K562 (cell line): ENCODE results near the gene EVPL. TPM values are rescaled to one million over a fixed set of nuclear protein-coding genes. Genes with fewer than 3 reads are reported as not detected.
A peak's percentile ranks its signal among the peaks of the same experiment; 100 is the strongest.

Experiments used
- CBX8 ChIP-seq: fragments of 200-600 bp; sonication (generic); IDR thresholded peaks from 2 replicates; pipeline ENCODE4 v1.6.1; 2012; ENCODE audit warnings: borderline replicate concordance, mixed run types, low read depth, mild to moderate bottlenecking, moderate library complexity, mixed read lengths, low read length, control low read depth, inconsistent platforms; ENCODE audit not compliant: poor library complexity, severe bottlenecking; ENCODE audit errors: extremely low read depth
- CC2D1A ChIP-seq: fragments of 450-650 bp; IDR thresholded peaks from 2 replicates; pipeline ENCODE4 v1.6.1; 2017; ENCODE audit warnings: mild to moderate bottlenecking
- EP300 ChIP-seq: IDR thresholded peaks from 2 replicates; pipeline ENCODE4 v1.6.1; 2012; ENCODE audit warnings: low read length, improper control_type of control experiment
- ETV5 ChIP-seq: sonication (generic); formaldehyde crosslinking; IDR thresholded peaks from 2 replicates; pipeline ENCODE4 v1.4.0; 2020; ENCODE audit warnings: low read depth, mild to moderate bottlenecking, missing genetic modification reagents
- FOS ChIP-seq: IDR thresholded peaks from 3 replicates; pipeline ENCODE4 v1.6.1; 2011; ENCODE audit not compliant: insufficient read length; ENCODE audit errors: extremely low read depth
- GTF2F1 ChIP-seq: IDR thresholded peaks from 2 replicates; pipeline ENCODE4 v1.6.1; 2011; ENCODE audit warnings: low read depth, low read length, improper control_type of control experiment
- HIVEP1 ChIP-seq: fragments of 250-450 bp; sonication (Bioruptor Pico); IDR thresholded peaks from 2 replicates; pipeline ENCODE4 v1.4.0; 2020; ENCODE audit warnings: mild to moderate bottlenecking
- MYC ChIP-seq, 2 experiments: fragments of 250-450 bp in 1 of 2; sonication (Bioruptor Pico) in 1 of 2; IDR thresholded peaks; 2 replicates each; pipeline versions ENCODE4 v1.5.1 to v1.6.1; 2012 to 2021; ENCODE audit warnings: low read depth in 2 of 2, borderline replicate concordance in 1 of 2, improper control_type of control experiment in 1 of 2, low read length in 1 of 2, mild to moderate bottlenecking in 1 of 2, moderate library complexity in 1 of 2
- RCOR1 ChIP-seq, 2 experiments: IDR thresholded peaks; 2 replicates each; pipeline ENCODE4 v1.6.1; 2012; ENCODE audit warnings: low read depth in 2 of 2, low read length in 2 of 2, borderline replicate concordance in 1 of 2, improper control_type of control experiment in 1 of 2
- SMAD1 ChIP-seq: fragments of 150-350 bp; IDR thresholded peaks from 2 replicates; pipeline ENCODE4 v1.6.1; 2014; ENCODE audit warnings: low read length, low read depth; ENCODE audit not compliant: partially characterized antibody
- SMC3 ChIP-seq: conservative IDR thresholded peaks from 2 replicates; pipeline ENCODE4 v1.6.1; 2011; ENCODE audit warnings: low read depth, low read length, improper control_type of control experiment; ENCODE audit not compliant: insufficient read depth
- XRCC5 ChIP-seq: fragments of 200-400 bp; formaldehyde crosslinking; IDR thresholded peaks from 2 replicates; pipeline ENCODE4 v1.6.1; 2017; ENCODE audit warnings: low read depth, mild to moderate bottlenecking, low read length
- ZKSCAN1 ChIP-seq: fragments of 150-350 bp; IDR thresholded peaks from 2 replicates; pipeline ENCODE4 v1.6.1; 2016; ENCODE audit warnings: low read depth, low read length
- ZNF165 ChIP-seq: fragments of 250-450 bp; sonication (Bioruptor Pico); IDR thresholded peaks from 2 replicates; pipeline ENCODE4 v1.4.0; 2020; ENCODE audit warnings: borderline replicate concordance
- polyA plus RNA-seq, 8 experiments: library from polyadenylated mRNA; depleted of rRNA in 4 of 8; stranded (reverse) in 5 of 8; unstranded in 3 of 8; fragments of >200 nt; fragmentation: Nextera tagmentation in 2 of 8; fragmentation: Illumina TruSeq in 1 of 8; extraction: Ambion mirVana in 2 of 8; extraction: Trizol in 1 of 8; gene quantifications; 2 replicates each; pipeline versions ENCODE4 v1.2.1 to v1.2.3, GENCODE V29; 2011 to 2014; ENCODE audit warnings: inconsistent platforms in 1 of 8, missing spikeins in 1 of 8
- total RNA-seq, 7 experiments: library from RNA; depleted of rRNA in 6 of 7; stranded (reverse); fragments of >200 nt in 6 of 7; fragmentation: Illumina TruSeq in 2 of 7; extraction: Trizol in 2 of 7; gene quantifications; 2 replicates each; pipeline versions ENCODE4 v1.2.1 to v1.2.3, GENCODE V29; 2011 to 2021; ENCODE audit warnings: low replicate concordance in 1 of 7
- TF ChIP-seq, protein P1 (sequence below): sonication (generic); formaldehyde crosslinking; IDR thresholded peaks from 2 replicates; pipeline ENCODE4 v1.8.0; 2022; ENCODE audit warnings: missing genetic modification reagents, mild to moderate bottlenecking, moderate library complexity, borderline replicate concordance
- TF ChIP-seq, protein P2 (sequence below), 3 experiments: IDR thresholded peaks in 2 of 3; conservative IDR thresholded peaks in 1 of 3; 2 replicates each; pipeline ENCODE4 v1.5.1; 2011 to 2012; ENCODE audit warnings: low read length in 3 of 3, mild to moderate bottlenecking in 3 of 3, control low read depth in 2 of 3, improper control_type of control experiment in 1 of 3, inconsistent platforms in 1 of 3, low read depth in 1 of 3, mixed read lengths in 1 of 3, moderate library complexity in 1 of 3; ENCODE audit not compliant: insufficient read depth in 2 of 3
- TF ChIP-seq, protein P3 (sequence below): fragments of 450-650 bp; IDR thresholded peaks from one replicate; pipeline ENCODE4 v1.6.1; 2018; ENCODE audit warnings: mild to moderate bottlenecking, moderate library complexity; ENCODE audit not compliant: partially characterized antibody
- TF ChIP-seq, protein P4 (sequence below): fragments of 200-800 bp; sonication (Bioruptor generic); IDR thresholded peaks from 2 replicates; pipeline ENCODE4 v1.6.1; 2017; ENCODE audit warnings: missing genetic modification characterization, missing compliant biosample characterization

Gene EVPL
- total and polyA plus RNA-seq, 9 of the 15 experiments (the other 6 are each of a cell fraction or from before 2014, with no cell fraction given): 0.08 to 0.18 (median 0.16) TPM; not detected in 5

DNA sequence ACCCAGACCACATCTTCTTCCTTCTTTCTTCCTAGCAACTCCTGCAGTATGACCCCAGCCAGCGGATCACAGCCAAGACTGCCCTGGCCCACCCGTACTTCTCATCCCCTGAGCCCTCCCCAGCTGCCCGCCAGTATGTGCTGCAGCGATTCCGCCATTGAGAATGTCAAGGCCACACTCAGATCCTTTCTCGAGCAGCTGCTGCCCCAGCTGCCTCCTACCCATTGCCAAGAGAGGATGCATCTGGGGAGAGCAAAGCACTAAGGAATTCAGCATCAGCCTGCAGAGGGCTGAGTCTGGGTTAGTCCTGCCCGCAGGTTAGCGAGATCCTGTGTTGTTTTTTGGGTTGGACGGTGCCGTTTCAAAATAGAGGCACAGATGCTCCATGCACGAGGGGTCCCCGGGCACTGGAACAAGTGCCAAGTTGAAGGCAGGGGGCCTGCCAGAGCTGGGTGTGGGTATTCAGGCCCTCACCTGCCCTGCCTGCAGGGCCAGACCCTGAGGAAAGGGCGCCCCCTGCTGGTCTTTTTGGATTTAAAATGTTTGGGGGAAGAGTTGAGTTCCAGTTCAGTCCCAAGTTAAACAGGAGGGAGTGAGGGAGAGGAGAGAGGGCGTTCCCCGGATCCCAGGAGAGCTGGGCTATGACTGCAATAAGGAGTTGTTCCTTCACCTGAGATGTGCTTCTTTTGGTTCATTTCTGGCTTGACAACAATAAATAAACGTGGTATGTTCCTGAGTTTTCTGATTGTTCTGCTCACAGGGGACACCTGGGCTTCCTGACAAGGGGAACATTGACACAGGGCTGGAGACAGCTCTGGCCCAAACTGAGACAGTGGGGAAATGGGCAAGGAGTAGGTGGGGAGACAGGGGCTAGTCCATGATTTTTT lies 21.6 kb downstream of the EVPL start (continued):
- TF ChIP-seq, protein P1, sequence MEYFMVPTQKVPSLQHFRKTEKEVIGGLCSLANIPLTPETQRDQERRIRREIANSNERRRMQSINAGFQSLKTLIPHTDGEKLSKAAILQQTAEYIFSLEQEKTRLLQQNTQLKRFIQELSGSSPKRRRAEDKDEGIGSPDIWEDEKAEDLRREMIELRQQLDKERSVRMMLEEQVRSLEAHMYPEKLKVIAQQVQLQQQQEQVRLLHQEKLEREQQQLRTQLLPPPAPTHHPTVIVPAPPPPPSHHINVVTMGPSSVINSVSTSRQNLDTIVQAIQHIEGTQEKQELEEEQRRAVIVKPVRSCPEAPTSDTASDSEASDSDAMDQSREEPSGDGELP (CRISPR knock-in tag): peak; percentile 21; the same call in 1 of the 2 replicates
- TF ChIP-seq CC2D1A (peak; percentile 87), FOS (no peak), XRCC5 (0 out of 2 replicates have a peak, but pooled peaks have one; percentile 19), ETV5 (CRISPR knock-in tag) (0 out of 2 replicates have a peak, but pooled peaks have one; percentile 35), ZKSCAN1 (no peak), EP300 (no peak), CBX8 (no peak), SMAD1 (no peak), RCOR1 (IDR thresholded peaks at IDR 0.05; ENCODE audit: borderline replicate concordance in 1 of 2, low read depth in 2 of 2, low read length in 2 of 2) (peak in 1 of 2 experiments; percentile 39; a peak in 1 of 4 replicates), ZNF165 (CRISPR knock-in tag) (no peak), MYC (IDR thresholded peaks at IDR 0.05; ENCODE audit: low read depth, low read length) (peak; percentile 28; the same call in 1 of the 2 replicates), MYC (CRISPR knock-in tag; IDR thresholded peaks at IDR 0.05; ENCODE audit: borderline replicate concordance, low read depth) (no peak), GTF2F1 (no peak), HIVEP1 (CRISPR knock-in tag) (no peak), SMC3 (peak; percentile 88)
- TF ChIP-seq, protein P2, sequence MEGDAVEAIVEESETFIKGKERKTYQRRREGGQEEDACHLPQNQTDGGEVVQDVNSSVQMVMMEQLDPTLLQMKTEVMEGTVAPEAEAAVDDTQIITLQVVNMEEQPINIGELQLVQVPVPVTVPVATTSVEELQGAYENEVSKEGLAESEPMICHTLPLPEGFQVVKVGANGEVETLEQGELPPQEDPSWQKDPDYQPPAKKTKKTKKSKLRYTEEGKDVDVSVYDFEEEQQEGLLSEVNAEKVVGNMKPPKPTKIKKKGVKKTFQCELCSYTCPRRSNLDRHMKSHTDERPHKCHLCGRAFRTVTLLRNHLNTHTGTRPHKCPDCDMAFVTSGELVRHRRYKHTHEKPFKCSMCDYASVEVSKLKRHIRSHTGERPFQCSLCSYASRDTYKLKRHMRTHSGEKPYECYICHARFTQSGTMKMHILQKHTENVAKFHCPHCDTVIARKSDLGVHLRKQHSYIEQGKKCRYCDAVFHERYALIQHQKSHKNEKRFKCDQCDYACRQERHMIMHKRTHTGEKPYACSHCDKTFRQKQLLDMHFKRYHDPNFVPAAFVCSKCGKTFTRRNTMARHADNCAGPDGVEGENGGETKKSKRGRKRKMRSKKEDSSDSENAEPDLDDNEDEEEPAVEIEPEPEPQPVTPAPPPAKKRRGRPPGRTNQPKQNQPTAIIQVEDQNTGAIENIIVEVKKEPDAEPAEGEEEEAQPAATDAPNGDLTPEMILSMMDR (IDR thresholded peaks at IDR 0.05 in 2 of 3, conservative IDR thresholded peaks at IDR 0.05 in 1 of 3; ENCODE audit: insufficient read depth in 2 of 3, low read depth in 1 of 3, low read length in 3 of 3): peak; percentile 83 to 91 (median 86)
- TF ChIP-seq, protein P3, sequence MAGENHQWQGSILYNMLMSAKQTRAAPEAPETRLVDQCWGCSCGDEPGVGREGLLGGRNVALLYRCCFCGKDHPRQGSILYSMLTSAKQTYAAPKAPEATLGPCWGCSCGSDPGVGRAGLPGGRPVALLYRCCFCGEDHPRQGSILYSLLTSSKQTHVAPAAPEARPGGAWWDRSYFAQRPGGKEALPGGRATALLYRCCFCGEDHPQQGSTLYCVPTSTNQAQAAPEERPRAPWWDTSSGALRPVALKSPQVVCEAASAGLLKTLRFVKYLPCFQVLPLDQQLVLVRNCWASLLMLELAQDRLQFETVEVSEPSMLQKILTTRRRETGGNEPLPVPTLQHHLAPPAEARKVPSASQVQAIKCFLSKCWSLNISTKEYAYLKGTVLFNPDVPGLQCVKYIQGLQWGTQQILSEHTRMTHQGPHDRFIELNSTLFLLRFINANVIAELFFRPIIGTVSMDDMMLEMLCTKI: no peak
- TF ChIP-seq, protein P4, sequence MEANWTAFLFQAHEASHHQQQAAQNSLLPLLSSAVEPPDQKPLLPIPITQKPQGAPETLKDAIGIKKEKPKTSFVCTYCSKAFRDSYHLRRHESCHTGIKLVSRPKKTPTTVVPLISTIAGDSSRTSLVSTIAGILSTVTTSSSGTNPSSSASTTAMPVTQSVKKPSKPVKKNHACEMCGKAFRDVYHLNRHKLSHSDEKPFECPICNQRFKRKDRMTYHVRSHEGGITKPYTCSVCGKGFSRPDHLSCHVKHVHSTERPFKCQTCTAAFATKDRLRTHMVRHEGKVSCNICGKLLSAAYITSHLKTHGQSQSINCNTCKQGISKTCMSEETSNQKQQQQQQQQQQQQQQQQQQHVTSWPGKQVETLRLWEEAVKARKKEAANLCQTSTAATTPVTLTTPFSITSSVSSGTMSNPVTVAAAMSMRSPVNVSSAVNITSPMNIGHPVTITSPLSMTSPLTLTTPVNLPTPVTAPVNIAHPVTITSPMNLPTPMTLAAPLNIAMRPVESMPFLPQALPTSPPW (CRISPR knock-in tag): peak; percentile 40; the same call in 1 of the 2 replicates
